ENCODE results near the gene CACNA1A.

Gene CACNA1A

DNA sequence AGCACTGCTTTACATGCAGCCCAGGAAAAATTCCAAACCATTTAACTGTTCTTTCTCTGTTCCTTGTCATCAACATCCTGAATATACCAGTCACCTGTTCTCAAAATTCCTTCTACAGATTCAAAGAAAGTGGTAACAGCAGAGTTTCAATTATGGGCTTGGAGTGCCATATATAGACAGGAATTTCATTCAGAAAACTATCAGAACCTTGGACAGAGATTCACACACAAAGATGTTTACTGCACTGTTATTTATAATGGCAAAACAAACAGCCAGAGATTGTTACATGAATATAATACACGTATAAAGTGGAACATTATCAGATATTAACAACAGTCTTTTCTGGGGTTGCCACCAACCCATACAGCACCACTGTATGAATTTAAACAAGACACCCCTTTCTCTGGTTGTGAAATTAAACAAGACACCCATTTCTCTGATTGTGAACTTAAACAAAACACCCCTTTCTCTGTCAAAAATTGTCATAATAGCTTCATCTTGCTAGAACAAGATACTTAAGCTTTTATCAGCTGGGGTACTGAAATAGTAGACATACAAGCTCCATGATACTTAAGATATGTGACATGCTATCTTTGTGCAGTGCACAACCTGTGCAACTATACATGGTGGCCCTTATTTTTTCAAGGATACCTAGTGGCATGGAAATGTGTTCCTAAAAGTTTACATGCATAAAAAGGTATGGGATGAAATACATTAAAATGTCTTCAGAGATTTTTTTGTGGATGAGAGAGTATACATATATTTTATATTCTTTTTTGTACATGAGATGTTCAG, 12.6 kb downstream of the CACNA1A start:
- no peak for DNase-seq (ENCODE audit: low read depth)

DNA sequence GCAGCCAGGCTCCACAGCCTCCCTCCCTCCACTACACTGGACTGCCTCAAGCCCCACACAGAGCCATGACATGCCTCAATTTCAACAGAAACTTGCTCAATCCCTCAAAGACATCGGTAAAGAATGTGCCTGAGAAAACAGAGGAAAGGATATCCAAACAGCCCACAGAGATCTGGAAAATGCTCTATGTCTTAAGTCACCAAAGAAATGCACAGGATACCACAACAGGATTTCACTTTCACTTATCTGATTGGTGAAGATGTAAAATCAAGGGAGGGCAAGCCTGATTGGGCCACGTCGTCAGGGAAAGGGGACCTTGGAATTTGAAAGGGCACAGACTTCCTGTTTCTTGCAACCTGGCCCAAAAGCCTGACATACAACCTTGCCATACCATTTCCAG, 14.2 kb downstream of the CACNA1A start:
- no peak for DNase-seq (ENCODE audit: low read depth)

DNA sequence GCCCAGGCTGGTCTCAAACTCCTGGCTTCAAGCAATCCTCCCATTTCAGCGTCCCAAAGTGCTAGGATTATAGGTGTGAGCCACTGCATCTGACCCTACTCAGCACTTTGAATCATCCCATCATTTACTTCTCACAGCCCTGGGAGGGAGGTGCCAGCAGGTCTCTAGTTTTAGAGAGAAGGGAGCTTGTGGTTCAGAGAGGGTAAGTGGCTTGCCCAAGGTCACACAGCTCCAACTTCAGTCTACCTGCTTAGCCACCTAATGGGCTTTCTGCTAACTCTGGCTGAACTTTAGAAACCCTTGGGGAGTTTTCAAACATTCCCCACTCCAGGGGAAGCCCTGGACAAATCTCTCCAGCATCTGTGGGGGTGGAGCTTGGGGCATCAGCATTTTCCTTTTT, 18.3 kb downstream of the CACNA1A start:
- no peak for DNase-seq (ENCODE audit: low read depth)

DNA sequence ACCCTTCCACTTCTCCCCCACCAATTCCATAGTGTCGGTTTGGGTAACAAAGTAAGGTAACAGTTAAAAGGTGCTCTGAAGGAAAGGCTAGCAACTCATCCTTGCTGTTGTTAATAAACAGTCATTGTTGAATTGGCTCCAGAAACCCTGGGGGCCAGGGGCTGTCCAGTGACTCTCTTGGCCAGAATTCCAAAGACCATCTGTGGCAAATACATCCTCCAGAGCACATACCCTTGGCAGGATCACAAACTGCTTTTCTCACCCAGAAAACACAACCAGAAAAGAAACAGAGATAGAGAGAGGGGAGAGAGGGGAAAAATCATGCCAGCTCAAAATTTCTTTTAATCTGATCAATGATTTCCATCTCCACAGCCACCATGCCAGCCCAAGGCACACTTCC, 22.1 kb downstream of the CACNA1A start:
- DNase-seq (ENCODE audit: low read depth), result no peak

DNA sequence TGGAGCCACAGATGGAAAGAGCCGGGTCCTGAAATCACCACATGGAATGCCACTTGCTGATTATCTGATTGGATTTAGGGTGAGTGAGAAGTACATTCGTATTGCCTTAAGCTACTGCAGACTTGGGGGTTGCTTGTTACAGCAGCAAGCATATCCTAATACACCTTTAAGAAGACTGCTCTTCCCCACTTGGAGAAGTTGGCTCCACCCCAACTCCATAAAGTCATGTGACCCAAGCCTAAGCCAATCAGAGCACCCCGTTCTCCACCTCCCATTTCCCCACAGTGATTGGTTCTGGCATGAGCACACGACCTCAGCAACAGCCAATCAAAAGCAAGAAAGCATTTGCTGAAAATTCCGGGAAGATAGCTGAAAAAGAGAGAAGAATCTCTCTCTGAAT, 23.1 kb downstream of the CACNA1A start:
- no peak for DNase-seq (ENCODE audit: low read depth)

DNA sequence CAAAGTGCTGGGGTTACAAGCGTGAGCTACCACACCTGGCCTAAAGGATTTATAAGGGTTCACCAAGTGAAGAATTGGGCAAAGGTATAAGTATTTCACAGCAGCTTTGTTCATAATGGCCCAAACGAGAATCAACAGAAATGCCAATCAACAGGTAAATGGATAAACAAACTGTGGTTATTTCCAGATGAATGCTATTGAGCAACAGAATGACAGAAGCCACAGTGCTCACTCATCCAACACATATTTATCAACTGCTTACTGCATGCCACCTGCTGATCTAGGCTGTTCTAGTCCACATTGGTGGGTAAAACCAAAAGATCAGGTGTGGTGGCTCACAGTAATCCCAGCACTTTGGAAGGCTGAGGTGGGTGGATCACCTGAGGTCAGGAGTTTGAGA, 27.7 kb downstream of the CACNA1A start:
- DNase-seq (ENCODE audit: low read depth), result no peak

DNA sequence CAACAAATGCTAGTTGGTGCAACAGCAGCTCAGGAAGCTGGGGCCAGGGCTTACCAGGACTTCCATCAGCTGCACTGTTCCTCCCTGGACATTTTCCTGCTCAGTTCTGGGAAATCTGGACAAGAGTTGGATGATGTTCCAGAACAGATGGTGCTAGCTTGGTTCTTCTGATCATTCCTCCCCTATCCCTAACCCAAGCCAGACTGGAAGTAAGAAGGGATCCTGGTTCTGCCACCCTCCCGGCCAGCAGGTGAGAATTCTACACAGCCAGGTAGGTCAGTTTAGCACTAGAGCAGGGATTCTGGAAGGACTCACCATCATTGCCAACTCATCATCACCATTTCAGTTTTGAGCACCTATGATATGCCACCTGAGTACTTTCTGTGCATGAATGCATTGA, 30.2 kb downstream of the CACNA1A start:
- DNase-seq (ENCODE audit: low read depth), result no peak

DNA sequence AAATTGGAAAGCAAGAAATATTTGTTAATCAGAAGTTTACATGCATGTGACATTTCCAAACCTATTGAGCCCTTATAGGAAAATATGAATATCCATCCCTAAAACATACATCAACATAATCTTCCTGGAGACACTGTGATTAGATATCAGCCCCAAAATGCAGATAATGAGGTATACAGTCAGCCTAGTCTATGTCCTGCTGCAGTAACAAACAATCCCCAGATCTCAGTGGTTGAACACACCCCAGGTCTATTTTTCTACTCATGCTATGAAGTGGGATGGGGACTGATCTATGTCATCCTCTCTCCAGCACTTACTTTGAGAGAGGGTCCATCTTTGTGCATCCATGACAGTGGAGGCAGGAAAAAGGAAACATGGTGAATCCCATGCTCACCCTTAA, 31.2 kb downstream of the CACNA1A start:
- no peak for DNase-seq (ENCODE audit: low read depth)

DNA sequence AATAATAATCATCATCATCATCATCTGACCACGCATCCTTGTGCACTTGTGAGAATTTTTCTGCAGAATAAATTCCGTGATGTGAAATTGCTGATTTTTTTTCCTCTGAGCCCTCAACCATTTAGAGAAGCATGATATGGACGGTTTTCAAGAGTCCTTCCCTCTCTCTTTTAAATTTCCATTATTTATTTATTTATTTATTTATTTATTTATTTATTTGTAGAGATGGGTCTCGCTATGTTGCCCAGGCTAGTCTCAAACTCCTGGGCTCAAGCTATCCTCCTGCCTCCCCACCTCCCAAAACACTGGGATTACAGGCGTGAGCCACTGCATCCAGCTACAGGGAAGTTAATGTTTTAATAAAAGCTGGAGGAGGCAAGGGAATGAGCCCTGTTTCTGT, 39.6 kb downstream of the CACNA1A start:
- no peak for DNase-seq (ENCODE audit: low read depth)

DNA sequence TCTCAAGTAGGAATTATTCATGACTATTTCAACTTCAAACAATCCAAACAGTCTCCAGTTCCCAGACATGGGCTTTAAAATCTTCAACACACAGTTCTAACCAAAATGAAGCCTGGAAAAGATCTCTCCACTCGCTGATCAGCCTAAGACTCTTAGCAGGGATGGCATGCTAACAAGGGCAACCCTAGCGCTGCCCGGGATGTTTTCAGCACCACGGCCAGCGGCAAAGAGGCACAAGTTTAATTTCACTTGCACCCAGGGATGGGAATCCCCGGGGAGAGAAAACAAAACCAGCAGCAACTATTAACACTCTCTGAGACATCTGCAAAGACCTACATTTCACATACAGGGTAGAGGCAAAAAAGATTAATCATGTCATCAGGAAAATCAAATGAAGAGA, 43.0 kb downstream of the CACNA1A start:
- DNase-seq (ENCODE audit: low read depth), result no peak

DNA sequence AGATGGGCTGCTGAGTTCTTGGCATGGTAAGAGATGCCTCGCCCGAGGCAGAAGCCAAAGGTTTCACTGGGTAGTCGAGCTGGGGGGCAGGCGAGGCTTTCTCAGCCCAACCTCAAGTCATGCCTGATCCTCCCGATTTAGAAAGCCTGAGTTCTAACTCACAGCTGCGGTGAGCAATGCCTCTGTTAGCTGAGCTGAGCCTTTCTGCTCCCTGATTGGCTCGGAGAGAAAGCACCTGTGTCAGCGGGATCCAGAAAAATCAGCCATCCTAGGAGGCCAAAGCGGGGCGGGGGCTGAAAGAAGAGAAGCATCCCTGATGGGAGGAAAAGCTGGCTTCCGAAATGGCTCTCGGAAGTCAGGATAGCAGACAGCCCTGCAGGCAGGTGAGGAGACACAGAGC, 44.7 kb downstream of the CACNA1A start:
- DNase-seq (ENCODE audit: low read depth), result no peak

DNA sequence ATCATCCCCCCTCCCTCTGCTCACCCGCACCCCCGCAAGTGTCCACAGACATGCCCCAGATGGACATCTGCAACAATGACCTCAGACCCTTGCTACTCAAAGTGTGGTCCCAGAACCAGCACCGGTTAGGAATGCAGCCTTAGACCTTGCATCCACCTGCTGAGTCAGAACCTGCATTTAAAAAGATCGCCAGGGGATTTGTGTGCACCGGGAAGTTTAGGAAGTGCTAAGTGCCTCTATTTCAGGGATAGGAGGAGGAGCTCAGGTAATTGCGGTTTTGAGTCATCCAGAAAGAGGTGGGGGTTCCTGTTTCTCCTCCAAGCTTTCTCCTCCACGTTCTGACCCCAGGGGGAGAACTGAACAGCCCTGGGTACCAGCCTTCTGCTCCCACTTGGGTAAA, 46.2 kb downstream of the CACNA1A start:
- DNase-seq (ENCODE audit: low read depth), result no peak

DNA sequence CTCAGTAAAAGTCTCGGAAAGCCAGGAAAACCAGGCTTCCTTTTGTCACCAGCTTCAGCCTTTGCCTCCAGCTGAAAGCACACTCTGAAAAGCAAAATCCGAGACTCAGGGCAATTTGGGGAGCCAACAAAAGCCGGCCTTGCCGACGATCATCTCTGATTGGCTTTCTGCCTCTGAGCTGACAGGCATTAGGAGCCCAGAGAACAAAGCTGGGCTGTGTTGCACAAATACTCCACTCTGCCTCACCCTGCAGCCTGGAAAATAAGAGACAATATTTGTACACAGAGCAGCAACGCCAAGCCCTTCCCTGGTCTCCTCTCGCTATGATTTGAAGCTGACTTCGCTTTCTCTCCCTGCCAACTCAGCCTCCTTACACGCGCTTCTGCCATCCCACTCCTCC, 46.9 kb downstream of the CACNA1A start:
- DNase-seq (ENCODE audit: low read depth), result no peak

DNA sequence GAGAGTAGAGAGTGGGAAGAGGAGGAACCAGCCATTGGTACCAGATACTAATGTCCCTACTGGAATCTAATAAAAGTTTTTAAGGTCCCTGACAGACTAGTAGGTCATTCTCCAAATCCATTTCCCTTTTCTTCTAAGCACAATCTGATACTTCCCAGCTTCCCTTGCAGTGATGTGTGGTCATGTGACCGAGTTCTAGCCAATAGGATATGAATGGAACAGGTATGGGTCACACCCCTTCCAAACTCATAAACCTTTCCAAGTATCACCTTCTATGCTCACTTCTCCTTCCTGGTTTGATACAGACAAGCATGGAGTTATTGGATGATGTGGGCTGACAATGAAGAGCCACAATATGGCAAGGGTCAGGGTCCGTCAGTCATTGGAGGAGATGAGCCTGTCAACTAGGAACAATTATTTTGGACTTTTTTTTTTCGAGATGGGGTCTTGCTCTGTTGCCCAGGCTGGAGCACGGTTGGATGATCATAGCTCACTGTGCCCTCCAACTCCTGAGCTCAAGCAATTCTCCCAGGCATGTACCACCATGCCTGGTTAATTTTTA, 54.8 kb downstream of the CACNA1A start:
- DNase-seq (ENCODE audit: low read depth), result no peak

DNA sequence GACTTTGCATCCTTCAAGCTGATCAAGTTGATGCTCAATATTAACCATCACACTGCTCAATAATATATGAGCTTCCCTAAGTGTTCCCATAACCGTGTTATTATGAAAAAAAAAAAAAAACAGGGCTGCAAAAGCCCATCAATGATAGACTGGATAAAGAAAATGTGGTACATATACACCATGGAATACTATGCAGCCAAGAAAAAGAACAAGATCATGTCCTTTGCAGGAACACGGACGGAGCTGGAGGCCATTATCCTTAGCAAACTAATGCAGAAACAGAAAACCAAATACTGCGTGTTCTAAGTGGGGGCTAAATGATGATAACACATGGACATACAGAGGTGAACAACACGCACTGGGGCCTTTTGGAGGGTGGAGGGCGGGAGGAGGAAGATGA, 58.3 kb downstream of the CACNA1A start:
- no peak for DNase-seq (ENCODE audit: low read depth)

DNA sequence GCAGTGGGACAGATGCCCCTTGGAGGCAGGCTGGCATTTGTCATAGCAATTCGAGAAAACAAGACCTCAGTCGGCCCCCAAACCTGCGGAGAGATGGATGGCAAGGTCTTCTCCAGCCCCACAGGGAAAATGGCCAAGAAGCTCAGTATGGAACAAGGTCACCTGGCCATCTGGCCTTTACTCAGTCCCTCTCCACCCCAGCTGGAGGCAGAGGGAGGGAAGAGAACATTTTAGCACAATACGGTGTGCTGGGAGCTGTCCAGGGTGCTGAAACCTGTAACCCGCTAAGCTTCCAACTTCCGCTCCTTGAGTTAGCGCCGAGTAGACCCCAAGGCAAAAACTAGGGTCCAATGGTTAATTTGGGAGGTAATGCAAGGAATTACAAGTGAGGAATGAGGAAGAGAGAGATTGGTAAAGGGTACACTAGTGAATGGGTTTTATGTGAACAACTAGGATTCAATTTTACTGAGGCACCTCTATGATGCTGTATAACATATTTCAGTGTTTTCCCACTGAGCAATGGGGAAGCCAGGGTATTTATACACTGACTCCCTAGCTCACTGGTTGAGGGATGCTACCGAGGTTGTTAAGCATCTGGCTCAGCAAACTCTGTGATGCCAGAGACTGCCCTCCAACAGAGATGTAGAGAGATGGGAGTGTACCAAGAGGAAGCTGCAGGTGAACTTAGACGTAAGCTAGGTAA, 64.3 kb downstream of the CACNA1A start:
- peak; percentile 9 for DNase-seq (ENCODE audit: low read depth)

DNA sequence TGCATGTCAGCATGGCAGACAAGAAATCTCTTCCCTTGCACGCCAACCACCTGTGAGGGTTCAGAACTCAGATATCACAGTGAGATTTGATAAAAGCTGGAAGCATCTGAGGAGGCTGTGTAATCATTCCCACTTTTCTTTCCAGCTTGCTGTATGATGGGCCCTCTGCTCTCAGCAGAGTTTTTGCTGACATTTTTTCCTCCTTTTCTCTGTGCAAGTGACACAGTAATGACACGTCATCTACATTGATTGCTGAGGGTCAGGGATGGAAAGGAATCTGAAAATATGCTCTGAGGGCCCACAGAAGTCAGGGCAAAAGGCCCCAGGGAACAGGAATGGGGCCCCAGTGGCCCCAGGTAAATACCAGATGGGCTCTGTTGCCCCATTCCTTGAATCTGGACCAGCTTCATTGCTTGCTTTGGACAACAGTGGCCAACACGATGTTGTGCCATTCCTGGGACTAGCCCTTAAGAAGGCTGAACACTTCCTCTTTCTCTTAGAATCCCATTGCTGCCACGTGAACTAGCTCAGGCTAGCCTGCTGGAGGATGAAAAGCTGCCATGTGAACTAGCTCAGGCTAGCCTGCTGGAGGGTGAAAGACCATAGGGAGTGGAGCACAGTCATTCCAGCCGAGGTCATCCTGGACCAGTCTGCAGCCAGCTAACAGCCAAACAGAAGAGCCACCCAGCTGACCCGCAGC, 68.2 kb downstream of the CACNA1A start:
- DNase-seq (ENCODE audit: low read depth), result no peak

DNA sequence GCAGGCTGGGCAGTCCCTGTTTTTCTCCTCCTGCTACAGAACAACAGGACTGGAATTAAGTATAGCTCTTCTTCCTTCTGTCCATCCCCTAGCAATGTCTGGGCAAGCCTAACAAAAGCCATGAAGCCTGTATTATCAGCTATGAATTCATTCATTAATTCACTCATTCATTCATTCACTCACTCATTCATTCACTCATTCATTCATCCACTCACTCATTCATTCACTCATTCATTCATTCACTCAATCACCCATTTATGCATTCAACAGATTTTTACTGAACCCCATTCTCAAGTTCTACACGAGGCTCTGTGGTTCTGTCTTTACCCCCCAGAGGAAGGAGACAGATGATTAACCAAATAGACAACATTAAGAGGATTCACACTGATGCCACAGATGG, 69.9 kb downstream of the CACNA1A start:
- DNase-seq (ENCODE audit: low read depth), result no peak

DNA sequence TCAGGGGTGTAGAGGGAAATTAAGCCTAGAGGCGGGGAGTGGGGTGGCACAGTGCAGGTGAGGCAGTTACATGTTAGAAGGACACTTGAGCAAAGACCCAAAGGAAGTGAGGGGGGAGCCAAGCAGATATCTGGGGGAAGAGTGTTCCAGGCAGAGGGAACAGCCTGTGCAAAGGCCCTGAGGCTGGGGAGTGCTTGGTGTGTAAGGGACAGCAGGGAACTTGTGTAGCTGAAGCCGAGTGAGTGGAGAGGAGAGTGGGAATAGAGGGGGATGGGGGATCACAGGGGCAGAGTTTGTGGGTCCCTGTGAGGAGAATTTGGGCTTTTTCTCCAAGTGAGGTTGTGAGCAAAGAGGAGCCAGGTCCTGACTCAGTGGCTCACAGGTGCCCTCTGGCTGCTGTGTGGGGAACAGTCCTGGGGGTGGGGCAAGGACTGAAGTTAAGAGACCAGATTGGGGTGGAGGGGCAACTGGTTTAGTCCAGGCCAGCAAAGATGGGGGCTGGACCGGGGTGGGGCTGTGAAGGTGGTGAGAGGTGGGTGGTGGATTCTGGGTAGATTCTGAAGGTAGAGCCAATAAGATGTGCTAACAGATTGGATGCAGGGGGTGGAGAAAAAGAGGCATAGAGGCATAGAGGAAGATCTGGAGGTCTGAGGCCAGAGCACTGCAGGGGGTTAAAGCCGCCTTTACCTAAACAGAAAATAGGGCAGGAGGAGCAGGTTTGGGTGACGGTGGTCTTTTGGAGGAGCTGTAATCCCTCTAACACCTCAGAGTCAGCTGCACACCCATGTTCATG, 75.3 kb downstream of the CACNA1A start:
- peak; percentile 17 for DNase-seq (ENCODE audit: low read depth)

DNA sequence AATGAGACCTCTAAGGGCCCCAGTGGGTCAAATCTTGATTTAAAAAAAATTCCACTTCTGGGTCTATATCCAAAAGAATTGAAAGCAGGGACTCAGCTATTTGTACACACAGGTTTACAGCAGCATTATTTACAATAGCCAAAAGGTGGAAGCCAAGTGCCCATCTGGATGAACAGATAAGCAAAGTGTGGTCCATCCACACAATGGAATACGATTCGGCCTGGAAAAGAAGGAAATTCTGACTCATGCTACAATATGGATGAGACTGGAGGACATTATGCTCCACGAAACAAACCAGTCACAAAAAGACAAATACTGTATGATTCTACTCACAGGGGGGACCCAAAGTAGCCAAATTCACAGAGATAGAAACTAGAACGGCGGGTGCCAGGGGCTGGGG, 76.7 kb downstream of the CACNA1A start:
- DNase-seq (ENCODE audit: low read depth), result no peak

DNA sequence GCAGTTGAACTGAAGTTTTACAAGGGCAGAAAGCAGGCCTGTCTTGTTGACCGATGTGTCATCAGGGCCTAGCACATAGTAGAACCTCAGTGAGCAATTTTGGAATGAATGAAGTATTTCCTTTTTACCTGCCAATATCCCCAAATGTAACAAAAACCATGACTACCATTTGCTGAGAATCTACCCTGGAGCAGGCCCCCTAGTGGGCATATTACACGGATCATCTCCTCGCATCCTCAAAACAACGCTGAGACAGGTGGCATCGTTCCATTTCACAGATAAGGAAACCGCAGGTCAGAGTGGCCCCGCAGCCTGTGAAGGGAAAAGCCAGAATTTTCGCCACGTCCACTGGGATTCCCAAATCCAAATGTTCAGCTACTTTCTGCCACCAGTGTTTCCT, 77.9 kb downstream of the CACNA1A start:
- DNase-seq (ENCODE audit: low read depth), result no peak
